Stimulated activated CD4-positive, alpha-beta T cell treated with anti-CD3 and anti-CD28 coated beads, Interleukin-4, amount 100 ng/mL, for 24 hours (primary cell): ENCODE data around the gene DSCAML1.
"Not testable (repeated sequence)": the region's sequence is repeated elsewhere in the genome, so short reads cannot be mapped to it uniquely, and the experiment has no call there.

ENCODE experiments used
- DNase-seq: peaks from one replicate; pipeline ENCODE4 v3.0.0-alpha.2; 2020

DSCAML1 gene

DNA sequence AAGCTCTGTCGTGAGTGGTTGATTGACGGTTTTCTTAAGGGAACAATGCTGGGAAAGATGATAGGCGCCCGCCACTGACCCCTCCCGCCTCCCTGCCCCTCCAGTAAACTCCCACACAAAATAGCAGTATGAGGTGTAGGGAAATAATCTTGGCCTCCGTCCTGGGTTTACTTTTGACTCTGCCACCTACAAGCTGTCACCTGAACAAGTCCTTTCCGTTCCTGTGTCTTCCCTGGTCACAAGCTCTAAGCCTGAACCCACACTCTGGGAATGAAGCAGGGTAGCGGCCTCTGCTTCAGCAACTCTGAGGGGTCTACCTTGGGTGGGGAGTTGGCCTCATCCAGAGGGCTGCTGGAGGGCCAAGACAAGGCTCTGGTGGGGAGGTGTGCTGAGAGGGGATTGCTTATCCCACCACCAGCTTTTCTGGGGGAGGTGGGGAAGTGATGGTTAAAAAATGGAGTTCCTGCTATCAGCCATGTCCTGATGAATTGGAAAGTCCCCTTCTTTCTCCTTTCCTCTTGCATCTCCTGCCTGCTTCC, 381.6 kb downstream of the DSCAML1 start:
- no peak for DNase-seq

DNA sequence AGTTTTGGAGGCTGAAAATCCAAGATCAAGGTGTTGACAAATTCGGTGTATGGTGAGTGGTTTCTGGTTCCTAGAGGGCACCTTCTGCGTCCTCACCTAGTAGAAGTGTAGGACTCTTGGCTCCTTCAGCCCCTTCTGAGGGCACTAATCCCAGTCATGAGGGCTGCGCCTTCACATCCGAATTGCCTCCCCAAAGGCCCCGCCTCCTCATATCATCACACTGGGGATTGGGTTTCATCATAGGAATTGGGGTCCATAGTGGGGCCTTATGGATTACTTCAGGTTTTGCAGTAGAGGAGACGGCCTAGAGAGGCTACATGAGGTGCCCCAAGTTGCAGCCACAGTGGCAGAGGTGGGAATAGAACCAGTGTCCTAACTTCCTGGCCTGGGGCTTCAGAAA, 382.3 kb downstream of the DSCAML1 start:
- DNase-seq = no peak

DNA sequence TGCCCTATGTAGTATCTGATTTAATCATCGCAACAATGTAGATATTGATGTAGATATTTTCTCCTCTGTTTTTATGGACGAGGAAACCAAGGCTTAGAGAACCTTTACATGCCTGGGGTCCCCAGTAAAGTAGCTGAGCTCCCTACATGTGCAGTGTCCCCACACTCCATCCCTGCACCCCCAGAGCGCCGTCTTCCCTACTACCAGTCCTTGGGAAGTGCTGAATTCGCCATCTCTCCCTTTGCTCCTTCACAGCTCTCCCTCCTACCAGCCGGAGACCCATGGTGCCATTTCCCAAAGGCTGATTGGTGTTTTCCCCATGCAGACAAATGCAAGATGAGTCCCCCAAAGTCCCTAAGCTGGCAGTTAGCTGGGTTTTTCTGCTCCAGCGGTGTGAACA, 383.4 kb downstream of the DSCAML1 start:
- DNase-seq = no peak

DNA sequence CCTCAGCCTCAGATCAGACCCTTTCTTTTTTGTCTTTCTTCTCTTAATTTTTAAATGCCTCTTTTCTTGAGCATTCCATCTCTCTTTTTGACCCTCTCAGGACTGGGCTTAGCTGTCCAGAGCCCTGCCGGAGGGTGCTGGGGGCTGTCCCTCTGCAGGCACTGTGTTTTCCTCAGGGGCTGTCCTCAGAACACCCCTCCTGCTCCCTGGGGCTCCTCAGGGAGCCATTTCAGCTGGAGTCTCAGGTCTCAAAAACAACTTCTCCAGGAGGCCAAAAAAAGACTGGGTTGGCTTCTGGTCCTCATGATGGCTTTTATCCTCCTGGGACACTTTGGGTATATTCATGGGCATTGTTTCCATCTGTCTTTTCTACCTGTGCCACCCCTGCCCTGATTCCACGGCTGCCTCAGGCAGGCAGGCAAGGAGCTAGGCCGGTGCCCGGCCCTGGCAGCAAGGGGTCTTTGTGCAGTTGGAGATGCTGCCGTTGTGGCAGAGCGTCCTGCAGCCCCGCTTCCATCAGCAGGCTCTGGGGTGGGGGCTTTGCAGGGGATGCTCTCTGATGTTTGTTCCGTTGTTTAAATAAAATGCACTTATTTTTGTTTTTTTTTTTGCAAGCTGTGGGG, 384.3 kb downstream of the DSCAML1 start:
- no peak for DNase-seq

DNA sequence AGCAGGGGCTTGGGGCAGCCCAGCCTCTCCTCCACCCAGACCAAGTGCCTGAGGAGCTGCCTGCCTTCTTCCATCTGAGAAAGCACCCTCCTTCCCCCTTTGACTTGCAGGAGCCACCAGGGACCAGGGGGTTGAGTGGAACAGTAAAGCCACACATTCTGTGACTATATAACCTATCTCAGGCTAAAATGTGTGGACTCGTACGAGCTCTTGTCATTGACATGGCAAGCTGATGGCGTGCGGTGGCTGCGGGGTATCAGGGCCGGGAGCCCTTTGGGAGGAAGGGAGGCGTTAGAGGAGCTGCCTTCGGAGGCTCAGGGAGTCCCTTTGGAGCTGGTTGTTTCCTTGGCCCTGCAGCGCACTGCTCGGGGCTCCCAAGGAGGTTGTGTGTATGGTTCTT, 384.8 kb downstream of the DSCAML1 start:
- no peak for DNase-seq

DNA sequence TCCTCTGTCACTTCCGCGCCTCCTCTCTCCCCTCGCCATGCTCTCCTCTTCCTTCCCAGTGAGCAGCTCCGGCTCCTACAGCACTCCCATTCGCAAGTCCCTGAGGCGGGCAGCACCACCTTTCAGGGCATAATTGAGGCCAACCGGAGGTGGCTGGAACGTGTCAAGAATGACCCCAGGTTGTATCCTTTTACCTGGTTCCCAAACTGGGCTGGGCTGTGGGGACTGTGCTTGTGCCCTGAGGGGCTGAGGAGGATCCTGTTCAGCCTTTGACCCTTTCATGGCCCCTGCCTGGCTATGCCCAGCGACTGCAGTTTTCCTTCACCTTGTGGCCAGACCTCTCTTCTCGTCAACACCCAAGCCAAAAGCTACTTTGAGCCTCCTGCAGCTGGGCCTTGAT, 385.3 kb downstream of the DSCAML1 start:
- no peak for DNase-seq

DNA sequence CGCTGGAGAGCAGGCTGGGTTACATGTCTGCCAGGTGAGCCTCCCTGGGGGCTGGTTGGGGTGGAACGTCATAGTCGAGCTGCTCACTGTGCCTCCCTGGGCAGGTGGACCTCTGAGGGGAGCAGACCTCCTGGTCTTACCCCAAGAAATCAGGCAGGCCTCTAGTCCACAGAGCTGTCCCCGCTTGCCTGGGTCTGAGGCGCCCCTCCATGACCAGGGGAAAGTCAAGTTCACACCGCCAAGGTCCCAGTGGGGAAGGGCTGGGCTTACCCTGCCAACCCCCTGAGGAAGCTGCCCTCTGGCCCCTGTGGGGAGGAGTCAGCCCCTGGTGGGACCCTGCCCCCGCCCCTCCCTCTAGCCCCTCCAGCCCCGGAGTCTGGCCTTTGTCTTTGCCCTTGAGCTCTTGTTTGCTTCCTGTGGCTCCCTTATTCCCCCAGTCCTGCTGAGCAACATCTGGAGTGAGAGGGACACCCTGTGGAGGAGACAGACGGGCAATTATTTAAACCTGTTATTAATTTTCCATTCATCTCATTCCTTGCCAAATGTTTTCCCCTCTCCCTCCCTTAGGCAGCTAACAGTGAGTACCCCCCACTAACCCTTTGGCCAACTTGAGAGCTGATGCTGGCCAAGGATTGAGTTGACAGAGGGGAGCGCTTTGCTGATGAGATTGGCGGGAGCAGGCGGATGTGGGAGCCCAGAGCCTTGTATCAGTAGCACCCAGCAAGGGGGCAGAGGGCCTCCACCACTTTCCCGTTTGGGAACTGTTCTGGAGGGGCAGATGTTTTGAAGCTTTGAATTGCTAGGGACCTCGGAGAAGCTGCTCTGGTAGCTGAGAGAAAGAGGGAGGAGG, 385.9 kb downstream of the DSCAML1 start:
- DNase-seq = no peak

DNA sequence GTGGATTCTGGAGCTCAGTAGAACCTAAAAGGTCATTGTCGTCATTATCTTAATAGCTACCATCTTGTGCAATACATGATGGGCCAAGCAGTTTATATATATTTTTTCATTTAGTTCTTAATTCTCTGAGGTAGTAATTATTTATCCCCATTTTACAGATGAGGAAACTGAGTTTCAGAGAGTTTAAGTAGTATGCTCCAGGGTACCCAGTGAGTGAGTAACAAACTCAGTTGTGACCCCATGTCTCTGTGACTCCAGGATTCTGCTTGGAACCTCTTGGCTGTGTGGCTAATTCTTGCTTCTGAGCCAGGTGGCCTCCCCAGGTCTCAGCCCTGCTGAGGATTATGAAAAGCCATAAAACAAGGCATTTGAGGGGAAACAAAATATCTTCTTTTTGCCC, 386.8 kb downstream of the DSCAML1 start:
- no peak for DNase-seq

DNA sequence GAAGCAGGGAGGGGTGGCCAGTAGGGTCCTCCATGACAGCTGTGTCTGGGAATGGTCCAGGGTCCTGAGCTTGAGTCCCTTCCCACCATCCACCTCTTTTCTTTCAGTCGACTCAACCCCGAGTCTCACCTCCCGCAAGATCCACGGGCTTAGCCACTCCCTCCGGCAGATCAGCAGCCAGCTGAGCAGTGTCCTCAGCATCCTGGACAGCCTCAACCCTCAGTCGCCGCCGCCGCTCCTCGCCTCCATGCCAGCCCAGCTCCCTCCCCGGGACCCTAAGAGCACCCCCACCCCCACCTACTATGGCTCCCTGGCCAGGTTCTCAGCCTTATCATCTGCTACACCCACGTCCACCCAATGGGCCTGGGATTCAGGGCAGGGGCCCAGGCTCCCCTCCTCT, 387.5 kb downstream of the DSCAML1 start:
- DNase-seq = no peak

DNA sequence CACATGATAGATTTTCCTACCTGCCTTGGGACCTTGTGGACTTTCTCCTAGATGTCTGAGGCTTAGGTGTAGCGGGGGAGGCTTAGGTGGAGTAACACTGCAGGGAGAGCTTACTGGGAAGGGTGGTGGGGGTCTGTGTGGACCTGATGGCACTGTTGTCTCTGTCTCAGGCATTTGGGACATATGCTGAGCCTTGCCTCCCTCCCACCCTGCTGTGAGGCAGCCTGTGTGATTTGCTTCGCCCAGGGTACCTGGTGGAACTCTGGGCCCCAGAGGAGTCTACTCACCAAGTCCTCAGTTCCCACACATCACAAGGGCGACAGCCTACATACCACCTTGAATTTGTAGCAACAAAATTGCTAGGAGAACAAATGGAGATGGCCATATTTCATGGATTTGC, 388.7 kb downstream of the DSCAML1 start:
- DNase-seq = no peak

DNA sequence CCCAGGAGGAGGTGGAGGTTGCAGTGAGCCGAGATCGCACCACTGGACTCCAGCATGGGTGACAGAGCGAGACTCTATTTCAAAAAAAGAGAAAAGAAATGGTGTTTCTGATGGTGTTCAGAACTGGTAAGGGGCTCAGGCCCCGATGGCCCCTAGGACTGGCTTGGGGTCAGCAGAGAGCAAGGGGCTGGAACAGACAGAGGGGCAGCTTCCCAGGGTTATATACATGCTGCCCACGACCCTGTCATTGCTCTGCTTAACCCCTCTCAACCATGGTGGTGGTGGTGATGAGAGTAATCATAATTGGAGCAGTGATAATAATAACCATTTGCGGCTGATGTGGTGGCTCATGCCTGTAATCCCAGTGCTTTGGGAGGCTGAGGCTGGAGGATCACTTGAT, 390.0 kb downstream of the DSCAML1 start:
- DNase-seq = no peak

DNA sequence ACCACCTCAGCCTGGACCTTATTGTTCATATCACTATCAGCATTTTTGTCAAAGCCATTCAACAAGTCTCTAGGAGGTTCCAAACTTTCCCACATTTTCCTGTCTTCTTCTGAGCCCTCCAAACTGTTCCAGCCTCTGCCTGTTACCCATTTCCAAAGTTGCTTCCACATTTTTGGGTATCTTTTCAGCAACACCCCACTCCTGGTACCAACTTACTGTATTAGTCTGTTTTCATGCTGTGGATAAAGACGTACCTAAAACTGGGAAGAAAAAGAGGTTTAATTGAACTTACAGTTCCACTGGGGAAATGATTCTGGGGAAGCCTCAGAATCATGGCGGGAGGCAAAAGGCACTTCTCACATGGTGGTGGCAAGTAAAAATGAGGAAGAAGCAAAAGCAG, 391.1 kb downstream of the DSCAML1 start:
- DNase-seq = not testable (repeated sequence)

DNA sequence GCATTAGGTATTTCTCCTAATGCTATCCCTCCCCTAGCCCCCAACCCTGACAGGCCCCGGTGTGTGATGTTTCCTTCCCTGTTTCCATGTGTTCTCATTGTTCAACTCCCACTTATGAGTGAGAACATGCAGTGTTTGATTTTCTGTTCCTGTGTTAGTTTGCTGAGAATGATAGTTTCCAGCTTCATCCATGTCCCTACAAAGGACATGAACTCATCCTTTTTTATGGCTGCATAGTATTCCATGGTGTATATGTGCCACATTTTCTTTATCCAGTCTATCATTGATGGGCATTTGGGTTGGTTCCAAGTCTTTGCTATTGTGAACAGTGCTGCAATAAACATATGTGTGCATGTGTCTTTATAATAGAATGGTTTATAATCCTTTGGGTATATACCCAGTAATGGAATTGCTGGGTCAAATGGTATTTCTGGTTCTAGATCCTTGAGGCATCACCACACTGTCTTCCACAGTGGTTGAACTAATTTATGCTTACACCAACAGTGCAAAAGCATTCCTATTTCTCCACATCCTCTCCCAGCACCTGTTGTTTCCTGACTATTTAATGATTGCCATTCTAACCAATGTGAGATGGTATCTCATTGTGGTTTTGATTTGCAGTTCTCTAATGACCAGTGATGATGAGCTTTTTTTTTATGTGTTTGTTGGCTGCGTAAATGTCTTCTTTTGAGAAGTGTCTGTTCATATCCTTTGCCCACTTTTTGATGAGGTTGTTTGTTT, 397.7 kb downstream of the DSCAML1 start:
- not testable (repeated sequence) for DNase-seq

DNA sequence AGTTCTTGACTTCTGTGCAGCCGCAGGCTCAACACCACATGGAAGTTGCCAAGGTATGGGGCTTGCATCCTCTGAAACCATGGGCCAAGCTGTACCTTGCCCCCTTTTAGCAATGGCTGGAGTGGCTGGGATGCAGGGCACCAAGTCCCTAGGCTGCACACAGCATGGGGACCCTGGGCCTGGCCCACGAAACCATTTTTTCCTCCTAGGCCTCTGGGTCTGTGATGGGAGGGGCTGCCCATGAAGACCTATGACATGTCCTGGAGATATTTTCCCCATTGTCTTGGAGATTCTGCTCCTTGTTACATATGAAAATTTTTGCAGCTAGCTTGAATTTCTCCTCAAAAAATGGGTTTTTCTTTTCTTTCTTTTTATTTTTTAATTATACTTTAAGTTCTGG, 398.4 kb downstream of the DSCAML1 start:
- not testable (repeated sequence) for DNase-seq

DNA sequence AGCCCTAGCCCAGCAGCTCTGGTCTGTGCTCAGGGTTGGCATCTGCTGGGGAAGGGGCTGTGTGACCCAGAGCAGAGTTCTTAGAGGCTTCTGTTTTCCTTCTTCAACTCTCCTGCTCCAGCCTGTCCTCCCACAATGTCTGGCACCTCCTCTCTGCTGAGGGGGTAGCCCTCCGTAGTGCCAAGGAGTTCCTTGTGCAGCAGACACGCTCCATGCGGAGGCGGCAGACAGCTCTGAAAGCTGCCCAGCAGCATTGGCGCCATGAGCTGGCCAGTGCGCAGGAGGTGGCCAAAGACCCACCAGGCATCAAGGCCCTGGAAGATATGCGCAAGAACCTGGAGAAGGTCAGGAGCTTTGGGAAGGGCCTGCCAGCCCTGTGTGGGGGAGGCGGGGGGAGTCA, 400.0 kb downstream of the DSCAML1 start:
- DNase-seq = no peak

DNA sequence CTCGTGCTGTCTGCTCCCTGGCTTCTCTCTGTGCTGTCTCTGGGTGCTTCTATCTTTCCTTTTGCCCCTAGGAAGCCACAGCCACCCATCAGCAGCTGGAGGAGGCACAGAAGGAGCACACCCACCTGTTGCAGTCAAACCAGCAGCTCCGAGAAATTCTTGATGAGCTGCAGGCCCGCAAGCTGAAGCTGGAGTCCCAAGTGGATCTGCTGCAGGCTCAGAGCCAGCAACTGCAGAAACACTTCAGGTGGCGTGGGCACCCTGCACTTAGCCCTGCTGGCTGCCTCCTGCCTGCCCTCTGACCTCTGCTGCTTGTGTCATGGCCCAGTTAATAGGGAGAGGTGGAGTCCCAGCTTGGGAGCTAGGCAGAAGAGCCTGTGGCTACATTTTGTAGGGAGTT, 401.5 kb downstream of the DSCAML1 start:
- no peak for DNase-seq

DNA sequence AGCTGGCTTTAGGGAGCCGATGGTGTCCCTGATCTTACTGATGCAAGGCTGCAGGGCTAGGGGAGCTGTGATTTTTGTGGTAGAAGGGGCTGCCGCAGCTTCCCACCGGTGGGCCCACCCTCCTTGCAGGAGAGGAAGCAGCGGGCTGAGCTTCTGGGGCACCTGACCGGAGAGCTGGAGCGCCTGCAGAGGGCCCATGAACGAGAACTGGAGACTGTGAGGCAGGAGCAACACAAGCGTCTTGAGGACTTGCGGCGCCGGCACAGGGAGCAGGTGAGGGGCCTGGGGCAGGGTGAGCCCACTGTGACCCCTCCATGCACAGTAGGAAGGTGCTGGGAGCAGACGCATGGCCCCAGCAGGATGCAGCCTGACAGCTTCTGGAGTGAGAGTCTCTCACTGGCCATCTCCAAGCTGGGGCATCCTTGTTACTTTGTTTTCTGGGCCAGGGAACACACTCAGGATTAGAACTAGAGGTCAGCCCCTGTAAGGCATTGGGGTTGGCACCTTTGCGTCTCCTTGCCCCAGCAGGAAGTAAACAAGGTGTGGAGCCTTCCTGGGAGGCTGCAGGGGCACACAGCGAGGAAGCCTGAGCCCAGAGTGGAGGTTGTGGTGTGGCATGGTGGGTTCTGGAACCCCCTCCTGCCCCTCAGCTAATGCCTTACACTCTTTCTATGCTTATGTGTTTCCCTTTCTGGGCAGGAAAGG, 402.6 kb downstream of the DSCAML1 start:
- DNase-seq = no peak

DNA sequence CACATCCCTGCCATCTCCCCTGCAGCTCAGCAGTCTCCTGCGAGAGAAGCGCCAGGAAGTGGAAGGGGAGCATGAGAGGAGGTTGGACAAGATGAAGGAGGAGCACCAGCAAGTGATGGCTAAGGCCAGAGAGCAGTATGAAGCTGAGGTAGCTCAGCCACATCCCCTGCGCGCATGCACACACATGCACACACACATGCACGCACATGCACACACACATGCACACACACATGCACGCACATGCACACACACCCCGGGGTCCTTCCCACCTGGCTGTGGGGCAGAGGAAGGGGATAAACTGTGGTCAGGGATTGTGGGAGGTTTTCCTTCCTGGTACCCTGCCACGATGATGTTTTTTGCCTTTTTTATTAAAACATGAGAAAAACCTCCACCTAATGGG, 404.0 kb downstream of the DSCAML1 start:
- DNase-seq = no peak

DNA sequence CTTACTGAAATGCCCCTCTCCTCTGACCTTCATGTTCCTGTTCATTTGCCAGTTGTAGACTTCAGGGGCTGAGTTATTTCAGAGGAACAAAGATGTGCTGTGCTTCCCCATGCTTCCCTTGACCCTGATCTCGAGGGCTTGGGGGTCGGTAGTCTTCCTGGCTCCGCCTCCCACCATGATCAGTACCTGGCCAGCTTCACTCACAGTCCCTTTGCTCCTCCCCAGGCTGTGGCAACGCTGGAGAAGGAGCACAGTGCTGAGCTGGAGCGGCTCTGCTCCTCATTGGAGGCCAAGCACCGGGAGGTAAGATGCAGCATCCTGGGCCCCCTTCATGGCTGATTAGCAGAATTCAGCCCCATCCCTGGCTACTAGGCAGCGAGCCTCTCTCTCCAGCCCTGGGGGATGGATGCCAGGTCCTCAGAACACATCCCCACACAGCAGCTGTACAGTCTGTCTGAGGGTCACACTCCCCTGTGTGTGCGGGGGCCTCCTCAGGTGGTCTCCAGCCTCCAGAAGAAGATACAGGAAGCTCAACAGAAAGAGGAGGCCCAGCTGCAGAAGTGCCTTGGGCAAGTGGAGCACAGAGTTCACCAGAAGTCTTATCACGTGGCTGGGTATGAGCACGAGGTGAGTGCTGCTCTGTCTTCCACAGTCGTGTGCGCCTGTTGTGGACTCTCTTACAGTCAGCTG, 404.9 kb downstream of the DSCAML1 start:
- DNase-seq = no peak

DNA sequence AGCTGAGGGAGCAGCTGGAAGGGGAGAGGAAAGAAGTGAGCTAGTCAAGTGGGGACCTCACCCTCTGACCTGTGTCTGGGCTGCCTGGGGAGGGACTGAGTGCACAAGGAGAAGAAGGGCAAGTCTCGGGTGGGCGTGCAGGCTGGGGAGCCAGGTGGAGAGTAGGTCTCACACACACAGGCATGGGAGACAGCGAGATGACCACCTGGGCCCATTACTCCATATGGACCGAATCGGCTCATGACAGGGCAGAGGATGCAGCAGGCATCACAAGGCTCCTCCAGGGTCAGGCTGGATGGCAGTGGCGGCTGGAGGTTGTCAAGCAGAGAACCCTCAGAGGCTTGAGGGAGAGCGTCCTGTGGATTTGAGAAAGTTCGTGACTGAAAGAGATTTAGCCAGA, 405.8 kb downstream of the DSCAML1 start:
- DNase-seq = no peak

DNA sequence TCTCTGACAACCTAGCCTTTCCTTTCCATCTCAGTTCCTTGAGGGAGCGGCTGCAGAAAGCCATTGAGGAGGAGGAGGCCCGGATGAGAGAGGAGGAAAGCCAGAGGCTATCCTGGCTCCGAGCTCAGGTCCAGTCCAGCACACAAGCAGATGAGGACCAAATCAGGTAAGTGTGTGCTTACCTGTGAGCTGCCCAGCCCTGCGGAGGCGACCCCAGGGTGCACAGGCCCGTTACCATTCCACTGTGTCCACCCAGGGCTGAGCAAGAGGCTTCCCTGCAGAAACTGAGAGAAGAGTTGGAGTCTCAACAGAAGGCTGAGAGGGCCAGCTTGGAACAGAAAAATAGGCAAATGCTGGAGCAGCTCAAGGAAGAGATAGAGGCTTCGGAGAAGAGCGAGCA, 406.3 kb downstream of the DSCAML1 start:
- DNase-seq = no peak

DNA sequence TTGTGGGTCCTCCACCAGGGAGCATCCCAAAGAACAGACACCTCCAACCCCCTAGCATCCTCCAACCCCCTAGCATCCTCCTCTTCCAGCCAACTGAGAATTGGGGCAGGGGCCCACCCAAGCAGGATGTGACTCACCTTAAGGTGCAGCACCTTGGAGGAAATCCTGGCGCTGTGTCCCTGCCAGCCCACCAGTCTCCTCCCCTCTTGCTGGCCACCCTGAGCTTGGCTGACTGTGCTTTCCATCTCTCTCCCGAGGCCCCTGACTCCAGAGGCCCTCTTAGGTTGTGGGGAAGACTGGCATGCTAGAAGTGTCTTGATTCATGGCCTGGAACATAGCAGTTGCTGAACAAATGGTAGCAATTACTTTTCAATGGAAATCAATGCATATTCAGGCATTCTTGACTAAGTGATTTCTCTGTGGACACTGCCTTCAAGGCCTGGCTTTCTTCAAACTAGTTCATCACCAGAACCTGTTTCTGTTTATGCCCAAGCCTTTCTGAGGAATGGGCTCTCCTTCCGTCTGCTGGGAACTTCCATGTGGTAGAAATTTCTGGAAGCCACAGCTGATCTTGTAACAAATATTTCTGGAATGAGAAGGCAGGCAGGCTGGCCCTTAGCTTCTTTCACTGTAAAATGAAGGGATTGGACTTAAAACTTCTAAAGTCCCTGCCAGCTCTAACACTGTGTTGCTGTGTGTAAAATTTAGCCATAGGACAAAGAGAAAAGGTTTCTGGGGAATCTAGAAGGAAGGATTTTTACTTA, 408.8 kb downstream of the DSCAML1 start:
- DNase-seq = no peak
